Ovary (tissue), 3 donors: Measurements from ENCODE around the gene SRSF5.

Source experiments
- EP300 ChIP-seq: sonication (generic); formaldehyde crosslinking; IDR thresholded peaks from one replicate; pipeline ENCODE4 v1.6.1; 2017; ENCODE audit warnings: antibody characterized with exemption
- TF ChIP-seq, protein P1 (sequence below), 3 donors: fragments of 450-650 bp in 2 of 3; fragments of 200-600 bp in 1 of 3; IDR thresholded peaks; one replicate each; pipeline versions ENCODE4 v1.5.1 to v1.8.0; 2016 to 2022; ENCODE audit warnings: antibody characterized with exemption in 3 of 3, mild to moderate bottlenecking in 1 of 3
- donor health status: DM: no; HTN: no; CAD: no.

- TF ChIP-seq EP300, result no peak
- TF ChIP-seq, protein P1, sequence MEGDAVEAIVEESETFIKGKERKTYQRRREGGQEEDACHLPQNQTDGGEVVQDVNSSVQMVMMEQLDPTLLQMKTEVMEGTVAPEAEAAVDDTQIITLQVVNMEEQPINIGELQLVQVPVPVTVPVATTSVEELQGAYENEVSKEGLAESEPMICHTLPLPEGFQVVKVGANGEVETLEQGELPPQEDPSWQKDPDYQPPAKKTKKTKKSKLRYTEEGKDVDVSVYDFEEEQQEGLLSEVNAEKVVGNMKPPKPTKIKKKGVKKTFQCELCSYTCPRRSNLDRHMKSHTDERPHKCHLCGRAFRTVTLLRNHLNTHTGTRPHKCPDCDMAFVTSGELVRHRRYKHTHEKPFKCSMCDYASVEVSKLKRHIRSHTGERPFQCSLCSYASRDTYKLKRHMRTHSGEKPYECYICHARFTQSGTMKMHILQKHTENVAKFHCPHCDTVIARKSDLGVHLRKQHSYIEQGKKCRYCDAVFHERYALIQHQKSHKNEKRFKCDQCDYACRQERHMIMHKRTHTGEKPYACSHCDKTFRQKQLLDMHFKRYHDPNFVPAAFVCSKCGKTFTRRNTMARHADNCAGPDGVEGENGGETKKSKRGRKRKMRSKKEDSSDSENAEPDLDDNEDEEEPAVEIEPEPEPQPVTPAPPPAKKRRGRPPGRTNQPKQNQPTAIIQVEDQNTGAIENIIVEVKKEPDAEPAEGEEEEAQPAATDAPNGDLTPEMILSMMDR (IDR thresholded peaks at IDR 0.05), result no peak
Observed at GRCh38 chr14:69752773-69753172, 14.2 kb upstream of the SRSF5 start.
